SU-DHL-6 (cell line): ENCODE data around the gene THOC2.
A peak's percentile ranks its signal among the peaks of the same experiment; 100 is the strongest.
"Not testable (repeated sequence)": the region's sequence is repeated elsewhere in the genome, so short reads cannot be mapped to it uniquely, and the experiment has no call there.

ENCODE experiments used
- H2AFZ ChIP-seq: fragments of 200-600 bp; sonication (generic); 2 replicates; pipeline ENCODE4 v1.6.1; 2014; ENCODE audit warnings: low read depth, mild to moderate bottlenecking, moderate library complexity, mixed read lengths, antibody characterized with exemption, low read length; ENCODE audit not compliant: severe bottlenecking
- H3F3A ChIP-seq: fragments of 200-600 bp; shearing (Covaris generic); 2 replicates; pipeline ENCODE4 v1.6.0; 2016; ENCODE audit warnings: antibody characterized with exemption, mild to moderate bottlenecking; ENCODE audit not compliant: insufficient read depth
- H3K27ac ChIP-seq: fragments of 200-600 bp; sonication (generic); 2 replicates; pipeline ENCODE4 v1.5.1; 2016; ENCODE audit warnings: low read depth, mild to moderate bottlenecking, low read length, moderate library complexity, mixed read lengths
- H3K27me3 ChIP-seq: fragments of 200-600 bp; sonication (generic), shearing (Covaris generic); 2 replicates; pipeline ENCODE4 v1.6.0; 2014; ENCODE audit warnings: mild to moderate bottlenecking, low read length
- H3K36me3 ChIP-seq: fragments of 200-600 bp; sonication (generic); 2 replicates; pipeline ENCODE4 v1.6.1; 2014; ENCODE audit warnings: mild to moderate bottlenecking, low read length, mixed read lengths
- H3K4me2 ChIP-seq: fragments of 300-600, 200-600 bp; shearing (Covaris generic), sonication (generic); 2 replicates; pipeline ENCODE4 v1.6.0; 2014; ENCODE audit warnings: low read length, low read depth, mild to moderate bottlenecking; ENCODE audit not compliant: poor library complexity, severe bottlenecking
- H3K4me3 ChIP-seq: fragments of 200-600 bp; sonication (generic); 2 replicates; pipeline ENCODE4 v1.5.1; 2014; ENCODE audit warnings: antibody characterized with exemption, low read length, mild to moderate bottlenecking, mixed read lengths; ENCODE audit not compliant: insufficient read depth, poor library complexity, severe bottlenecking
- H3K79me2 ChIP-seq: fragments of 200-600 bp; sonication (generic); 2 replicates; pipeline ENCODE4 v1.6.1; 2014; ENCODE audit warnings: mild to moderate bottlenecking, low read length, moderate library complexity; ENCODE audit not compliant: insufficient read depth
- H3K9ac ChIP-seq: fragments of 200-600 bp; sonication (generic); 2 replicates; pipeline ENCODE4 v1.7.0; 2014; ENCODE audit warnings: mild to moderate bottlenecking, low read length
- H3K9me2 ChIP-seq: fragments of 200-600 bp; sonication (generic); replicated peaks from 2 replicates; pipeline ENCODE4 v1.6.1; 2014; ENCODE audit warnings: low read length; ENCODE audit not compliant: insufficient read depth
- H3K9me3 ChIP-seq: fragments of 200-600 bp; sonication (generic); 2 replicates; pipeline ENCODE4 v1.6.1; 2014; ENCODE audit warnings: low read length, mixed read lengths; ENCODE audit not compliant: insufficient read depth
- H4K20me1 ChIP-seq: fragments of 200-600 bp; sonication (generic); 2 replicates; pipeline ENCODE4 v1.6.1; 2014; ENCODE audit warnings: low read depth, mild to moderate bottlenecking, antibody characterized with exemption, low read length, moderate library complexity, mixed read lengths
- EZH2phosphoT487 ChIP-seq: fragments of 200-600 bp; sonication (generic), shearing (Covaris generic); conservative IDR thresholded peaks from 2 replicates; pipeline ENCODE4 v1.6.1; 2018; ENCODE audit warnings: mild to moderate bottlenecking, antibody characterized with exemption, low read length, moderate library complexity, mixed read lengths
- TF ChIP-seq, protein P1 (sequence below): fragments of 200-600 bp; sonication (generic); IDR thresholded peaks from one replicate; pipeline ENCODE4 v1.5.1; 2017; ENCODE audit warnings: antibody characterized with exemption, mild to moderate bottlenecking, low read length, moderate library complexity; ENCODE audit not compliant: insufficient read depth, poor library complexity, severe bottlenecking

Gene THOC2

DNA sequence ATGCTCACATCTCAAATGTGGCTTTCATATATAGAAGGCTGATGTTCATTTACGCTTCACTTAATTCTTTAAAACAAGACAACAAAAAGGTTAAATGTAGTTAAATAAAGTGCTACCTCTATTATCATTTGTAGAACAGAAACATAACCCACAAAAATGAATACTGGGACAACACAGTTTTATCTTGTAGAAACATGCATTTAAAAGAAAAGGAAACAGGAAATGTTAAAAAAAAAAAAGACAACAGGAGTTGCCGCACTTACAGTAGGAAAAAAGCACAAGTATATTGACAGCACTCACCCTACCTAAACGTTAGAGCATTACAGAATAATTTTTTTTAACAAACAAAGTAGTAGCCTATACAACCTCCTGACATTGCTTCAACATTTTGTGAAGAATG lies 4.8 kb downstream of the THOC2 start:
- H3K27me3 ChIP-seq = no peaks in the 10 kb centered on the region
- peak overlapping the region; percentile 35 for H3K9ac ChIP-seq
- peaks cover 98% of the 10 kb centered on the region for H3K79me2 ChIP-seq
- no peaks in the 10 kb centered on the region for H3F3A ChIP-seq
- TF ChIP-seq, protein P1, sequence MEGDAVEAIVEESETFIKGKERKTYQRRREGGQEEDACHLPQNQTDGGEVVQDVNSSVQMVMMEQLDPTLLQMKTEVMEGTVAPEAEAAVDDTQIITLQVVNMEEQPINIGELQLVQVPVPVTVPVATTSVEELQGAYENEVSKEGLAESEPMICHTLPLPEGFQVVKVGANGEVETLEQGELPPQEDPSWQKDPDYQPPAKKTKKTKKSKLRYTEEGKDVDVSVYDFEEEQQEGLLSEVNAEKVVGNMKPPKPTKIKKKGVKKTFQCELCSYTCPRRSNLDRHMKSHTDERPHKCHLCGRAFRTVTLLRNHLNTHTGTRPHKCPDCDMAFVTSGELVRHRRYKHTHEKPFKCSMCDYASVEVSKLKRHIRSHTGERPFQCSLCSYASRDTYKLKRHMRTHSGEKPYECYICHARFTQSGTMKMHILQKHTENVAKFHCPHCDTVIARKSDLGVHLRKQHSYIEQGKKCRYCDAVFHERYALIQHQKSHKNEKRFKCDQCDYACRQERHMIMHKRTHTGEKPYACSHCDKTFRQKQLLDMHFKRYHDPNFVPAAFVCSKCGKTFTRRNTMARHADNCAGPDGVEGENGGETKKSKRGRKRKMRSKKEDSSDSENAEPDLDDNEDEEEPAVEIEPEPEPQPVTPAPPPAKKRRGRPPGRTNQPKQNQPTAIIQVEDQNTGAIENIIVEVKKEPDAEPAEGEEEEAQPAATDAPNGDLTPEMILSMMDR = no peak
- no peak for TF ChIP-seq EZH2phosphoT487
- H3K27ac ChIP-seq = peak overlapping the region; percentile 38; the same call in 1 of the 2 replicates
- 0 out of 2 replicates have a peak, but pooled peaks cover 5% of the 10 kb centered on the region for H4K20me1 ChIP-seq
- no peaks in the 10 kb centered on the region for H3K9me3 ChIP-seq
- H3K4me3 ChIP-seq = no peak overlapping the region
- H3K9me2 ChIP-seq = no peaks in the 10 kb centered on the region
- no peaks in the 10 kb centered on the region for H3K36me3 ChIP-seq
- H3K4me2 ChIP-seq = peak overlapping the region; percentile 95
- no peak overlapping the region for H2AFZ ChIP-seq

DNA sequence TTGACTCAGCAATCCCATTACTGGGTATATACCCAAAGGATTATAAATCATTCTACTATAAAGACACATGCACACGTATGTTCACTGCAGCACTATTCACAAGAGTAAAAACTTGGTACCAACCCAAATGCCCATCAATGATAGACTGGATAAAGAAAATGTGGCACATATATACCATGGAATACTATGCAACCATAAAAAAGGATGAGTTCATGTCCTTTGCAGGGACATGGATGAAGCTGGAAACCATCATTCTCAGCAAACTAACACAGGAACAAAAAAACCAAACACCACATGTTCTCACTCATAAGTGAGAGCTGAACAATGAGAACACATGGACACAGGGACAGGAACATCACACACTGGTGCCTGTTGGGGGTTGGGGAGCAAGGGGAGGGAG lies 10.7 kb downstream of the THOC2 start:
- H3K9me2 ChIP-seq, H3K4me3 ChIP-seq, H2AFZ ChIP-seq, H3K9ac ChIP-seq, H3F3A ChIP-seq, H4K20me1 ChIP-seq, H3K36me3 ChIP-seq, H3K4me2 ChIP-seq, H3K27me3 ChIP-seq, H3K27ac ChIP-seq, H3K9me3 ChIP-seq: not testable (repeated sequence)
- peaks cover 99% of the 10 kb centered on the region for H3K79me2 ChIP-seq

DNA sequence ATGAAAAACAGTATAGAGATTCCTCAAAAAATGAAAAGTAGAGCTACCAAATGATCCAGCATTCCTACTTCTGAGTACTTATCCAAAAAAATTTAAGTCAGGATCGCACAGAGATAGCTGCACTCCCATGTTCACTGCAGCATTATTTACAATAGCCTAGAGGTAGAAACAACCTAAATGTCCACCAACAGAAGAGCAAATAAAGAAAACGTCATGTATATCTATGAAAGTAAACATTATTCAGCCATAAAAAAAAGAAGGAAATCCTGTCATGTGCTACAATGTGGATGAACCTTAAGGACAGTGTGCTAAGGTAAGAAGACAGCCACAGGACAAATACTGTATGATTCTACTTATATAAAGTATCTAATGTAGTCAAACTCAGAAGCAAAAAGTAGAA lies 12.4 kb downstream of the THOC2 start:
- no peak overlapping the region for H2AFZ ChIP-seq
- H3K4me2 ChIP-seq = no peak overlapping the region
- H3K27ac ChIP-seq = no peak overlapping the region
- H3K9me2 ChIP-seq = no peaks in the 10 kb centered on the region
- H4K20me1 ChIP-seq = no peaks in the 10 kb centered on the region
- H3K36me3 ChIP-seq = no peaks in the 10 kb centered on the region
- H3K9ac ChIP-seq = no peak overlapping the region
- no peaks in the 10 kb centered on the region for H3K9me3 ChIP-seq
- TF ChIP-seq, protein P1 = no peak
- no peak for TF ChIP-seq EZH2phosphoT487
- H3K27me3 ChIP-seq = no peaks in the 10 kb centered on the region
- H3K4me3 ChIP-seq = no peak overlapping the region
- peaks cover 99% of the 10 kb centered on the region for H3K79me2 ChIP-seq
- H3F3A ChIP-seq = no peaks in the 10 kb centered on the region

GRCh38 chrX:123713841-123714240 lies 19.0 kb downstream of the THOC2 start:
- Histone ChIP-seq H3K4me2 (peak overlapping the region; percentile 28), H3K9me2 (no peaks in the 10 kb centered on the region), H3K27ac (no peak overlapping the region), H2AFZ (no peak overlapping the region), H3K9ac (no peak overlapping the region), H4K20me1 (0 out of 2 replicates have a peak, but pooled peaks cover 4% of the 10 kb centered on the region), H3F3A (no peaks in the 10 kb centered on the region), H3K9me3 (no peaks in the 10 kb centered on the region), H3K79me2 (peaks cover 84% of the 10 kb centered on the region), H3K4me3 (no peak overlapping the region), H3K36me3 (no peaks in the 10 kb centered on the region), H3K27me3 (no peaks in the 10 kb centered on the region)
- no peak for TF ChIP-seq EZH2phosphoT487
- TF ChIP-seq, protein P1 = no peak
